NCI-H128 (cell line): ENCODE data around the gene NEUROD2.

ENCODE experiments used
- DNase-seq: peaks from one replicate; lab custom pipeline; 2025; ENCODE audit not compliant: unreplicated experiment; lab: John Stamatoyannopoulos, UW

NEUROD2 gene

GRCh38 chr17:39635614-39636176 is 28.0 kb upstream of the NEUROD2 start:
- DNase-seq: no peak

- no peak for DNase-seq
Observed at GRCh38 chr17:39634384-39634871, 26.7 kb upstream of the NEUROD2 start.

GRCh38 chr17:39633570-39634183 is 26.0 kb upstream of the NEUROD2 start:
- DNase-seq: no peak

DNA sequence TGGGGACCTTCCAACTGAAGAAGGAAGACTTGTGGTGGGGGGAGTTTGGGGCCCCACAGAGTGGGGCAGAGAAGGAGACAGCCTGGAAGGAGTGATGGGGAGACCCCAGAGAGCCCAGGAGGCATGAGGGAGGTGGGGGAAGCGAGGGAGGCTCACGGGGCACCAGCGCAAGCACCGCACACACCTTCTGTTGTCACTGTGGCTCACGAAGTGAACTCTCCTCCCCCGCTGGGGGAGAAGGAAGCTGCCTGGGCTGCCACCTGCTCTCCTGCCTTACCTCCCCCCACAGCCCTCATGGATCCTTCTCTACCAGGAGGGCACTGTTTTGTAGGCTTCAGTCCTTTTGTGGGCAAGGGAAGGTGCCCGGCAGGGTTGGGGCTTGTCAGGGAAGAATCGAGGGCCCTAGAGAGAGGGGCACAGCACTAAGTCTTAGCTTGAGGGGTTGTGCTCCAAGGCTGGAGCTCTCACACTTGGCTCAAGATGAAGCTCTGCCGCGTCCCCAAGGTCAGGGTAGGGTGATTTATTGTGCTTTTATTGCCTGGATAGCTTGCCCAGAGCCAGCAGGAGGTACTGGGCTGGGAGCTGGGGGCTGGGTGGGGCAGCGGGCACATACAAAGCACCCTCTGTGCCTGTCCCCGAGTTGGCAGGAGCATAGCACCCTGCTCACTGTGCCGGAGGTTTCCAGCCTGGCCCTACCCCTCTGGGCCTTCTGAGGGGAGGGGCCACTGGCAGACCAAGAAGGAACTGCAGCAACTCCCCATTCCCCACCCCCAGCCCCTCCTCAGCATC is 24.6 kb upstream of the NEUROD2 start:
- DNase-seq: no peak

- DNase-seq: no peak
Observed at GRCh38 chr17:39631403-39631802, 23.7 kb upstream of the NEUROD2 start.

GRCh38 chr17:39629898-39630297 is 22.2 kb upstream of the NEUROD2 start:
- DNase-seq: no peak

- DNase-seq: no peak
Observed at GRCh38 chr17:39629494-39629880, 21.8 kb upstream of the NEUROD2 start.

DNA sequence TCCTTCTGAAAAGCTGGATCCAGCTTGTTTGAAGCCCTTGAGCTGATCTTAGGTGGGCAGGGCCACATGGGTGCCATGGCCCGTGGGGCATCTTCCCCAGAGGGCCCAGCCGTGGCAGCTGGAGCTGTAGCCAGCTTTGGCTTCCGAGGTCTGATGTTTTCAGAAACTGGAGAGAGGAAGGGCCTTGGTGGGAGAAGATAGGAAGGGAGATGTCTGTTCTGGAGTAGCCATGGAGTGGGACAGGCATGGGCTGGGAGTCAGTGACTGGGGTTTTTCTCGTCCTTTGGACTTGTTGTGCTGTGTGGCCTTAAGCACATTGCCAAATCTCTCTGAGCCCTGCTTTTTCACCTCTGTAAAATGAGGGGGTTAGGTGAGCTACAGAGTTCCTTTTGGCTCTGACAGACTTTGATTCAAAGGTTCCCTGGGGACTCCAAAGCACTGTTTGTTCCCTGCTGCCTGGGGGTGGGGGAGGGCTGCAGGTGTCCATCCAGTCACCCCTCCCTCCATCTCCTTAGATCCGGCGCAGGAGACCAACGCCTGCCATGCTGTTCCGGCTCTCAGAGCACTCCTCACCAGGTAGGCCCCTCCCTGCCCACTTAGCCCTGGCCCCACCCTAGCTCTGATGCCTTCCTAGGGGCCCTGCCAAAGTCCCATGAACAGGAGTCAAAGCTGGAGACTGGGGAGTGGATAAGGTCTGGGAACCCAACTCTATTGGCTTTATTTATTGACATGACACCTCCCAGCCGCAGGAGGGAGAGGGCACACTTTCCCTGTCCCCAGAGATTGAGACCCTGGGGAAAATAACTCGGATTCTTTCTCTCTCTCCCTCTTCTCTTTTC is 21.2 kb upstream of the NEUROD2 start:
- no peak for DNase-seq

DNA sequence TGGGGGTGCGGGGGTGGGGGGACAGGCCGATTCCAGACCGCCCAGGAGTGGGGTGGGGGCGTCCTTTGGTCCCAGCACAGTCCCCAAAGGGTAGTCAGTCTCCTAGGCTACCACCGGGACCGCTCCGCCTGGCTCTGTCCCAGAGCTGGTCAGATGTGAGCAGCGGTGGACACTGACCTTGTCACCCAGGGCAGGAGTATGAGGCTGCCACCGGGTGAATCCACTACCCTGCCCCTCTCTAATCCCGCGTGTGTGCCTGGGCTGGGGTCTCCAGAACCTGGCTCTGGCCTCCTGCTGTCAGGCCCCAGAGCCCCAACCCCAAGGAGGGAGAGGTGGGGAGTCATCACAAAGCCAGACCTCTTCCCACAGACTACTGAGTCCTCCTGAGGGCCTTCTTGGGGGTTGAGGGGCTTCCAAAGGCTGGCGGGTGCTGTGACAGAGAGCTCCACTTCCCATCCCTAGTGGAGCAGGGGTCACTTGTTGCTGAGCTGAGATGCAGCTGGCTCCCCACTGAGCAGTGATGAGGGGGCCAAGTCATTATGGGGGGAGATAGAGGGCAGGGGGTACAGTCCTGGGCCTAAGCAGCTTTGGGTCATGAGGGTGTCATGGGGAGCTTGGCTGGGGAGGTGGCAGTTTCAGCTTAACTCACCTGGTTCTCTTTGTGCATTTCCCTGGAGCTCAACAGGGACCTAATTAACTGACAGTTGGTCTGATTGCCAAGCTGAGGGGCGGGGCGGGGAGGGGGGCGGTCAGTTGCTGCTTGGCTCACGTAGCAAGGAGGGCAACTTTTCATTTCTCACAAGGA is 20.2 kb upstream of the NEUROD2 start:
- no peak for DNase-seq

- DNase-seq: no peak
Observed at GRCh38 chr17:39627047-39627711, 19.5 kb upstream of the NEUROD2 start.

DNA sequence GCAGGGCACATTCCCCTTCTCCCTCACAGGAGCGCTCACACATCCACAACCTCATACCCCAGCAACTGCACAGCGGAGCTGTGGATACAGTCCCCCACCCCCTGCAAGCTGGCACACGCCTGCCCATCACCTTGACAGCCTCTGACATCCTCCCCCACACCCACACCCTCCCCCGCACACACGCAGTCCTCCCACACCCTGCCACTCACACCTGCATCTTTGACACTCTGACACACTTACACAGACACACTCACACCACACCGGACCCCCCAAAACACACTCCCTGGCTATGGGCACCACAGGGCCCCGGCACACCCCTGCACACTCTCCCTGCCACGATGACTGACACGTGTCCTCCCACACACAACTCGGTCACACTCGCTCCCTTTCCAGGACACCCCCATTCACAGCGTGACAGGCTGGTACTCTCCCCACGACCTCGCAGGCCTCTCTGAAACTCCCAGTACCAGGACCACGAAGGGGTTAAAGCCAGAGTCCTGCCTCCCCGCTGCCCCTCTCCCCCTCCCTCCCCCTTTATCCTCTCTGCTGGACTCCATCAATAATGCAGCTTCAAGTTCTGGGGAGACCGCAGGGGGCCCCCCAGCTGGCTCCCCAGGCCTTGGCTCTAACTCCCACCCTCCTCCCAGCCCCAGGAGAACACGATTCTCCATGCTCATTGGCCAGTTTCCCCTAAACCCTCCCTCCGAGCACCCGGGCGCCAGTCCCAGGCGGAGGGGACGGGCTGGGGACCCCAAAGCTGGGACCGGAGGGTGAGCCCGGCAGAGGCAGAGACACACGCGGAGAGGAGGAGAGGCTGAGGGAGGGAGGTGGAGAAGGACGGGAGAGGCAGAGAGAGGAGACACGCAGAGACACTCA is 18.7 kb upstream of the NEUROD2 start, which contains the start of gene PPP1R1B:
TSS of gene PPP1R1B (plus strand) at position 782 of the 876 bp plus-strand sequence. CDS start 441 bp downstream, outside the sequence.
- DNase-seq: no peak

DNA sequence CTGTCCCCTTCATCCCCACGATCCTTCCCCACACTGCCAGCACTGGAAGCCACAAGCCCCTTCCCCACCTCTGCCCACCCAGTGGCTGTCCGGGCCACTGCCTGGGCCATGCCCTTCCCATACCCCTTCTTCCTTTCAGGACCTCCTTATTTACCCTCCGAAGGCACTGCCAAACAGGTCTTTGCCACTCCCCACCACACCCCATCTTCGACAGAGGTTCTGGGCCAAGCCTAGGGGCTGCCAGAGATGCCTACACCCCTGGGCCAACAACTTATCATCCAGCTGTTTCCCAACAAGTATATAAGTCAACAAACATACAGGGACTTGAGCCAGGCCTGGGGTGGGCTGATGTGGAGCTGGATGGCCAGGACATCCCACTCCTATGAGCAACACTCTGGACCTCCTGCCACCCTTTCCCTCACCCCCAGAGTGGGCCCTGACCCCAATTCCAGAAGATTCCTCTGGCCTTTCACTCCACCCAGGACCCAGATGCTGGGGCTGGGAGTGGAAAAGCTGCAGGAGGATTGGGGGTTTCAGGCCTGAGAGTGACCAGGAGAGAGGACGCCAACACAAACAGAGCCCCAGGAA is 17.6 kb upstream of the NEUROD2 start:
- no peak for DNase-seq

- no peak for DNase-seq
Observed at GRCh38 chr17:39624313-39624712, 16.6 kb upstream of the NEUROD2 start.

- peak; percentile 49 for DNase-seq
Observed at GRCh38 chr17:39623356-39623950, 15.7 kb upstream of the NEUROD2 start.

GRCh38 chr17:39622380-39623006 is 14.8 kb upstream of the NEUROD2 start:
- no peak for DNase-seq

- DNase-seq: peak; percentile 84
Observed at GRCh38 chr17:39621523-39622379, 14.0 kb upstream of the NEUROD2 start.

DNA sequence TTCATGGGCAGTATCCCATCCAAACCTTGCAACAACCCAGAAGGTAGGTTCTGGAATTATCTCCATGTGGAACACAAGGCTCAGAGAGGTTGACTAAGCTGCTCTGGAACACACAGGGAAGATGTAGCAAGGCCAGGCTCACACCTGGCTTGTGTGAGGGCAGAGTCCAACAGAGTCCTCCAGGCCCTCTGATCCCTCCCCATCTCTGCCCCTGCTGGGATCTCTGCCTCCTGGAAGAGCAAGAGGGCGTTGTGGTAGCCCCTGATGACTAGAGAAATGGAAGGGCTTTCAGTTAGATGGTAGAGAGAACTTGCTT is 12.0 kb upstream of the NEUROD2 start:
- no peak for DNase-seq
